Uterus (tissue), 4 donors: ENCODE results near the gene TRIM7. TPM values are rescaled to one million over a fixed set of nuclear protein-coding genes. Genes with fewer than 3 reads are reported as not detected.
"Not testable (repeated sequence)": the region's sequence is repeated elsewhere in the genome, so short reads cannot be mapped to it uniquely, and the experiment has no call there.

ENCODE experiments used
- DNase-seq, 2 donors: peaks; one replicate each; pipeline ENCODE4 v3.0.0-alpha.2; 2019 to 2020
- H3K27ac ChIP-seq, 2 donors: fragments of 200-600 bp; sonication (generic); 1 replicate in 1 of 2; 2 replicates in 1 of 2; pipeline ENCODE4 v1.5.1; 2016 to 2018
- H3K27me3 ChIP-seq, 2 donors: fragments of 200-600 bp; sonication (generic); one replicate each; pipeline ENCODE4 v1.5.1; 2018 to 2019; ENCODE audit warnings: control low read depth in 1 of 2
- H3K36me3 ChIP-seq, 2 donors: fragments of 200-600 bp; sonication (generic); one replicate each; pipeline ENCODE4 v1.5.1; 2019; ENCODE audit warnings: control low read depth in 1 of 2
- H3K4me1 ChIP-seq, 2 donors: fragments of 200-600 bp; sonication (generic); one replicate each; pipeline ENCODE4 v1.5.1; 2018 to 2019; ENCODE audit warnings: control low read depth in 1 of 2
- H3K4me3 ChIP-seq, 2 donors: fragments of 200-600 bp; sonication (generic); 1 replicate in 1 of 2; 2 replicates in 1 of 2; pipeline ENCODE4 v1.5.1; 2018 to 2019; ENCODE audit warnings: mild to moderate bottlenecking in 1 of 2
- H3K9me3 ChIP-seq, 2 donors: fragments of 200-600 bp; sonication (generic); one replicate each; pipeline ENCODE4 v1.5.1; 2019; ENCODE audit warnings: control low read depth in 1 of 2
- POLR2A ChIP-seq, 2 donors: fragments of 450-650 bp; IDR thresholded peaks; one replicate each; pipeline ENCODE4 v1.6.1; 2016; ENCODE audit warnings: antibody characterized with exemption in 2 of 2, mild to moderate bottlenecking in 1 of 2, moderate library complexity in 1 of 2
- intact Hi-C: fragments of 100-400 bp; cut with DNase I; formaldehyde crosslinking; loops from one replicate; pipeline ENCODE4 v1.15.1; 2023; ENCODE audit warnings: low total_unique reads
- total RNA-seq, 4 donors: library from RNA; depleted of rRNA in 3 of 4; stranded (reverse); fragments of >200 nt in 3 of 4; gene quantifications; one replicate each; pipeline versions ENCODE4 v1.1.0 to v1.2.4, GENCODE V29; 2014 to 2023
- TF ChIP-seq, protein P1 (sequence below), 4 experiments: fragments of 200-600 bp in 2 of 4; fragments of 450-650 bp in 2 of 4; sonication (generic) in 2 of 4; IDR thresholded peaks; one replicate each; pipeline ENCODE4 v1.5.1; 2016 to 2019; ENCODE audit warnings: antibody characterized with exemption in 4 of 4, mild to moderate bottlenecking in 2 of 4, moderate library complexity in 1 of 4
- donor health status: DM: yes; HTN: yes; CAD: no.

Gene TRIM7
- total RNA-seq, 4 donors from 2014 or later = 1.2 to 7.7 (median 1.6) TPM

- Histone ChIP-seq H3K27ac (peak overlapping the region; percentile 72 to 80), H3K36me3 (no peaks in the 10 kb centered on the region), H3K4me3 (peak overlapping the region; percentile 43 to 47), H3K9me3 (no peaks in the 10 kb centered on the region), H3K4me1 (no peaks in the 10 kb centered on the region), H3K27me3 (no peaks in the 10 kb centered on the region)
- no peak for DNase-seq
- intact Hi-C loops = no loop called here
- TF ChIP-seq, protein P1, sequence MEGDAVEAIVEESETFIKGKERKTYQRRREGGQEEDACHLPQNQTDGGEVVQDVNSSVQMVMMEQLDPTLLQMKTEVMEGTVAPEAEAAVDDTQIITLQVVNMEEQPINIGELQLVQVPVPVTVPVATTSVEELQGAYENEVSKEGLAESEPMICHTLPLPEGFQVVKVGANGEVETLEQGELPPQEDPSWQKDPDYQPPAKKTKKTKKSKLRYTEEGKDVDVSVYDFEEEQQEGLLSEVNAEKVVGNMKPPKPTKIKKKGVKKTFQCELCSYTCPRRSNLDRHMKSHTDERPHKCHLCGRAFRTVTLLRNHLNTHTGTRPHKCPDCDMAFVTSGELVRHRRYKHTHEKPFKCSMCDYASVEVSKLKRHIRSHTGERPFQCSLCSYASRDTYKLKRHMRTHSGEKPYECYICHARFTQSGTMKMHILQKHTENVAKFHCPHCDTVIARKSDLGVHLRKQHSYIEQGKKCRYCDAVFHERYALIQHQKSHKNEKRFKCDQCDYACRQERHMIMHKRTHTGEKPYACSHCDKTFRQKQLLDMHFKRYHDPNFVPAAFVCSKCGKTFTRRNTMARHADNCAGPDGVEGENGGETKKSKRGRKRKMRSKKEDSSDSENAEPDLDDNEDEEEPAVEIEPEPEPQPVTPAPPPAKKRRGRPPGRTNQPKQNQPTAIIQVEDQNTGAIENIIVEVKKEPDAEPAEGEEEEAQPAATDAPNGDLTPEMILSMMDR (IDR thresholded peaks at IDR 0.05) = no peak
Observed at GRCh38 chr5:181218795-181219124, 13.8 kb upstream of the TRIM7 start.

- Histone ChIP-seq H3K27me3 (no peaks in the 10 kb centered on the region), H3K27ac (peak overlapping the region; percentile 72 to 80)
- intact Hi-C loops = no loop called here
Observed at GRCh38 chr5:181217803-181218062, 12.7 kb upstream of the TRIM7 start.

DNA sequence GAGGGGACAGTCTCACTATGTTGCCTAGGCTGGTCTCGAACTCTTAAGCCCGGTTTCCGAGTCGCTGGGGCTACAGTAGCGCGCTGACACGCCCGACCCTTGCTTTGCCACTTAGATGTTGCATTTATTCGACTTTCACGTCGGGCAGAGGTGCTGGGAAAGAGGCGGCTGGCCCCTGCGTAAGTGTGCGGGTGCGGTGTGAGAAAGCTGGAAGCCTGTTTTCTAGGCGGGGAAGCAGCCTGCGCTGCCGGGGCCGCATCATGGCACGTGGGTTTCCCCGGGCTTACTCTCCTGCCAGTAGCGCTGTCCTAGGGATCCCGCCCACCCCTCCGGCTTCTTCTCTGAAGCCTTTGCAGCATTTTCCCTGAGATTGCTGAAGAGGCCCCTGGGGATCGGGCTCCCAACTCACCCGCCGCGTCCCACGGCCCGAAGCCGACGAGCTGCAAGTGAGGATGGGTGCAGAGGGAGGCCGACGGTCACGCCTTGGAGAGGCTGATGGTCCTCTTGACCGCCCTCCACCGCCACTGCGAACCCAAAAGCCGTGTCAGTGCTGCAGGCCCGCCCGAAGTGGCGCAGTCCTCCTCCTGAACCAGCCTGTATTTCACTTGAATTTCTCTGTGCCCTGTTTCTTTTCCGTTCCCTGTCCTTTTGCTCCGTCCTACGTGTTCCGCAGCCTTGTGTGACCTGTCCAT, 12.3 kb upstream of the TRIM7 start:
- no peak for TF ChIP-seq POLR2A (IDR thresholded peaks at IDR 0.05)
- TF ChIP-seq, protein P1 (IDR thresholded peaks at IDR 0.05) = peak in 1 of 4 experiments; percentile 28
- Histone ChIP-seq H3K9me3 (no peaks in the 10 kb centered on the region), H3K4me3 (peak overlapping the region; percentile 43 to 47), H3K36me3 (no peaks in the 10 kb centered on the region), H3K4me1 (no peaks in the 10 kb centered on the region), H3K27me3 (no peaks in the 10 kb centered on the region), H3K27ac (peak overlapping the region; percentile 72 to 80)
- DNase-seq = peak; percentile 50 to 52
- intact Hi-C loops = no loop called here

More at GRCh38 chr5:181217803-181218062, 12.7 kb upstream of the TRIM7 start:
- no peak for DNase-seq
- Histone ChIP-seq H3K4me3 (peak overlapping the region; percentile 43 to 47), H3K9me3 (no peaks in the 10 kb centered on the region), H3K36me3 (no peaks in the 10 kb centered on the region), H3K4me1 (no peaks in the 10 kb centered on the region)
- TF ChIP-seq POLR2A (IDR thresholded peaks at IDR 0.05) = no peak
- TF ChIP-seq, protein P1 (IDR thresholded peaks at IDR 0.05) = no peak

DNA sequence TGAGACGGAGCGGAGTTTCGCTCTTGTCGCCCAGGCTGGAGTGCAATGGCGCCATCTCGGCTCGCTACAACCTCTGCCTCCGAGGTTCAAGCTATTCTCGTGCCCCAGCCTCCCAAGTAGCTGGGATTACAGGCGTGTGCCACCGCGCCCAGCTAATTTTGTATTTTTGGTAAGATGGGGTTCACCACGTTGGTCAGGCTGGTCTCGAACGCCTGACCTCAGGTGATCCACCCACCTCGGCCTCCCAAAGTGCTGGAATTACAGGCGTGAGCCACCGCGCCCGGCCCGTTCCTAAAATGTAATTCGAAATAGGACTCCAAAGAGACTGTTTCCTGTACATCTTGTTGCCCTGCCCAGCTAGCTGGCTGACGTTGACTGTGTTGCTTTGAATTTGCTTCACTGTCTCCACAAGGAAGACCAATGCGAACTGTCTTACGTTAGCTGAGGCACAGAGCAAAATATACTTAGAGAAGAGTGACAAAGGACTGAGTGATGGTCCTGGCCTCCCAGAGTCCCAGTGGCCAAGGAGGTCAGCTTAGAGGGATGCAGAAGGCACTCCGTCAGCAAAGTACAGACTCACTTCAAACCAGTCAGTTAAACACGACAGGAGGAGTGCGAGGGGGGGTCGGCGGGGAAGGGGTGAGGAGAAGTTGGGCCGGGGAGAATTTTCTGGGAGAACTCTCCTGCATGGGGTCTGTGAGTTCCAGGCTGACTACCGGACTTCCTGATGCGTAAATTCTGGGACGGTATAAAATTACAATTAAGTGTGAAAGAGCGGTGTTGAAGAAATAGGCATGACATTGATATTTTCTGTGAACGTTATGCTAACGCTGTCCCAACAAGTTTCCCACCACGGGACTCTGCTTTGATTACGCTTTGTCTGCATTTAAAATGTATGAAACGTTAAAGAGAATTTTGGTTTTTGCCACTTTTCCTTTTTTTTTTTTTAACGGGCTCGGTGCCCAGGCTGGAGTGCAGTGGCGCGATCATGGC, 11.3 kb upstream of the TRIM7 start:
- Histone ChIP-seq H3K4me3 (peak overlapping the region; percentile 43 to 47), H3K36me3 (no peaks in the 10 kb centered on the region), H3K27me3 (no peaks in the 10 kb centered on the region), H3K9me3 (no peaks in the 10 kb centered on the region), H3K27ac (peak overlapping the region; percentile 72 to 80), H3K4me1 (no peaks in the 10 kb centered on the region)
- TF ChIP-seq, protein P1 (IDR thresholded peaks at IDR 0.05) = no peak
- no peak for TF ChIP-seq POLR2A (IDR thresholded peaks at IDR 0.05)
- DNase-seq = no peak
- intact Hi-C loops = no loop called here

DNA sequence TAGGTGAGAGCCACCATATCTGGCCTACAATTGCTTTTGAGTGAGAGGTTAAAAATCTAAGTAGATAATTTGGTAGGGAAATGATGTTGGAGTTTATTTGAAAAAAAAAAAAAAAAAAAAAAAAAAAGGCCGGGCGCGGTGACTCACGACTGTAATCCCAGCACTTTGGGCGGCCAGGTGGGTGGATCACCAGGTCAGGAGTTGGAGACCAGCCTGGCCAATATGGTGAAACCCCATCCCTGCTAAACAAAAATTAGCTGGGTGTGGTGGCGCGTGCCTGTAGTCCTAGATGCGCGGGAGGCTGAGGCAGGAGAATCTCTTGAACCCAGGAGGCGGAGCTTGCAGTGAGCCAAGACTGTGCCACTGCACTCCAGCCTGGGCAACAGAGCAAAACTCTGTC, 9.3 kb upstream of the TRIM7 start:
- H3K4me1 ChIP-seq, H3K27ac ChIP-seq, H3K27me3 ChIP-seq, H3K36me3 ChIP-seq, H3K9me3 ChIP-seq, intact Hi-C loops, H3K4me3 ChIP-seq, DNase-seq: not testable (repeated sequence)
